ENCODE data around the gene TECPR2.

Gene TECPR2

GRCh38 chr14:102387086-102387485 is 24.3 kb downstream of the TECPR2 start:
- no peak for DNase-seq

GRCh38 chr14:102389246-102389645 is 26.5 kb downstream of the TECPR2 start:
- DNase-seq: no peak

GRCh38 chr14:102390064-102390855 is 27.5 kb downstream of the TECPR2 start:
- no peak for DNase-seq

DNA sequence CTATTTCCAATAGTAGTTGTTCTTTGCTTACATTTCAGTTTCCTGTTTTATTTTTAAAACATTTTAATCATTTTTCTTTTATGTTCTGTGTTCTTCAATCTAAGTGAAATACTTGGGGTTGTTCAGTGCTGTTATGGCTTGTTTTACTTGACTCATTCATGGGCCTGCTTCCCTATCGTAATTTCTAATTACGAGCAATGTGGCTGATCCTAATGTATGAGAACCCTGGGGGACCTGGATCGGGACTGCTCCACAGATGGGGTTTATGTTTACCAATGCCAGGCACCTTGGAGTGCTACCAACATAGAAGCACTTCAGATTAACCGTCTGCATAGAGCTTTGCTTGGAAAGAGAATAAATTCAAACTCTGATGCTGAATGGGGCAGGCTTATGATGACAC is 29.8 kb downstream of the TECPR2 start:
- DNase-seq: no peak

- DNase-seq: no peak
These were observed 32.1 kb downstream of the TECPR2 start for GRCh38 chr14:102394717-102395375.

DNA sequence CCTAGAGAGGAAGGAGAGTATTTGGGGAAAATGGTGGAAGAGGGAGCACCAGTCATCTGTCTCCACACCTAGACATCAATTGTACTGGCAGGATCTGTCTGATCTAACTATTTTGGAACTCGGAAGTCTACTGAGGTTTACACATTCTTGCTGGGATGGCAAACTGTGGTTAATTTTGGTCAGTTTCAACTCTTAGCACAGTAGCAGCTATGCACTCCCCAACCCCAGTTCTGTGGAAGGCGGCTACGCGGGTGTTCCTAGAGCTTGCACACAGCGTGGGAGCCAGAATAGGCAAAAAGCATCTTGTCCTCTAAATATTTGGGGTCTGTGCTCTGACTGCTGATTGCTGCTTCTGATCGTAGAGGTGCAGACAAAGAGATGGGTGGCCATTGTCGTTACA is 33.8 kb downstream of the TECPR2 start:
- DNase-seq: no peak

GRCh38 chr14:102403028-102403427 is 40.3 kb downstream of the TECPR2 start:
- no peak for DNase-seq

DNA sequence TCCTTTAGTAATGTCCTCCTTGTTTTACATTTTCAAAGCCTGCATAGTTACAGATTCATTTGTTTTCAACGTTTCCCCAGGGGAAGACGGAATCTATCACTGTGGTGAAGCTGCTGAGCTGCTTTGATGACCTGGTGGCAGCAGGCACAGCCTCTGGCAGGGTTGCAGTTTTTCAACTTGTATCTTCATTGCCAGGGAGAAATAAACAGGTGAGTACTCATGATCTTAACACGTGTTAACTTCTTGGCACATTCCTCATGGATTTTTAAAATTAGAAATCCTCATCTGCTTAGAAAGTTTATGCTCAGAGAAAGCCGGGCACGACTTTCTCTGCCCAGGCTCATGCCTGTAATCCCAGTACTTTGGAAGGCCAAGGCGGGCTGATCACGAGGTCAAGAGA is 44.5 kb downstream of the TECPR2 start:
- DNase-seq: no peak

DNA sequence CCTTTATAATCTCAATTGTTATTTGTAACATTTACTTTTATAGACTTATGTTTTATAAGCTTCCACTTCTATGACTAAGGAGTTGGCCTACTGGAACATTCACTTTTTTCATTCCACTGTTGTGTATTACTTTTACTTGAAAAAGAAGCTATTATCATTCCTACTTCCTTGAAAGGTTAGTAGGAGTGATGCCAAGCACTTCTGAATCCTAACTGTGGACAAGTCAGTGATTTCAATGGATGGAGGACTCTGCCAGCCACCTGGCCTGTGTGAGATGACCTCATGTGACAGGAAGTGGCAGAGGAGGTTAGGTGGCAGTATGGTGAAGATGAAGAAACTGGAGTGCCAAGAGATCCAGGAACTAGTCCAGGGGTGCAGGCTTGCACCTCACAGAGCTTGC is 46.0 kb downstream of the TECPR2 start:
- no peak for DNase-seq

DNA sequence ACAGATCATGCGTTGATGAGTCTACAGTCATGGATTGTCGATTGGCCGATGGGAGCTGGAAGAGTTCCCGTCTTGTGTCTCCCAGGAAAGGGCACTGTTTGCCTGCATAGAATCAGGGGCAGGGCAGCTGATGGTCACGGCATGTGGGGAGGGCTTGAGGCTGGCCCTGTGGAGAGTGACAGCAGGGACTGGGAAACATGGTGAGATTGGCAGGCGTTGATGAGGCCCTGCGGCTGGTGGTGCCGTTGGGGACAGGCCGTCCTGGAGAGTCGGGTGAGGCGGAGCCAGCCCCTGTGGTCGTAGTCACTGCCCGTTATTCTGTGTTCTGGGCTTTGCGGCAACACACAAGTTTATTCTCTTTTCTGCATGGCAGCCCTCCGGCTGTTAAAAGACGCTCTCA is 52.9 kb downstream of the TECPR2 start:
- no peak for DNase-seq

- DNase-seq: no peak
These were observed 54.3 kb downstream of the TECPR2 start for GRCh38 chr14:102417001-102417431.

- no peak for DNase-seq
These were observed 54.9 kb downstream of the TECPR2 start for GRCh38 chr14:102417646-102418045.

DNA sequence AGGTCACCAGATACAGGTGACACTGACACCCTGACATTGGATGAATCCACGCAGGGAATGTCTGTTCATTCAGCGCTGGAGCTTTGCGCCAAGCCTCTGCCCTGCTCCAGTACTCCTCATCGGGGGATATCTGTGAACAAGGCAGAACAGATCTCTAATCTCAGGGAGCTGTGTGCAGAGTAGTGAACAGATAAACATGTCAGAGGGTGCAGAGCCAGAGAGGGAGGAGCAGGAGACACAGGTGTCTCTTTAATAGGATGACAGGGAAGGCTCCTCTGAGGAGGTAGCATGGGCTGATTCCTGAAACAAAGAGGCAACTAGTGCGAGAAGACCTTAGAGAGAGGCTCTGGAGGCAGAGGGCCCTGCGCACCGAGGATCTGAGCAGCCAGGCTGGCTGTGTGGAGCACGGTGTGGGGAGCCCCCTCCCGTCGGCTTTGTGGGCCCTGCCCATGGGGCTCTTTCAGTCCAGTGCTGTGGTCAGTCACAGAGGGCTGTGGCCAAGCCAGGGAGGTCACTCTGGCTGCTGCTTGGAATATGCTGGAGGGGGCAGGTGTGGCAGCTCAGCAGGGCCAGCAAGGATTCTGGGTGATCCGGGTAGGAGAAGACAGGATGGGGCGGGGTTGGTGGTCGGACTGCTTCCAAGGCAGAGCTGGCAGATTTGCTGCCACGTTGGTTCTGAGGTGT is 55.6 kb downstream of the TECPR2 start:
- no peak for DNase-seq

GRCh38 chr14:102418853-102419240 is 56.1 kb downstream of the TECPR2 start:
- DNase-seq: no peak

GRCh38 chr14:102419276-102419675 is 56.5 kb downstream of the TECPR2 start:
- DNase-seq: no peak

DNA sequence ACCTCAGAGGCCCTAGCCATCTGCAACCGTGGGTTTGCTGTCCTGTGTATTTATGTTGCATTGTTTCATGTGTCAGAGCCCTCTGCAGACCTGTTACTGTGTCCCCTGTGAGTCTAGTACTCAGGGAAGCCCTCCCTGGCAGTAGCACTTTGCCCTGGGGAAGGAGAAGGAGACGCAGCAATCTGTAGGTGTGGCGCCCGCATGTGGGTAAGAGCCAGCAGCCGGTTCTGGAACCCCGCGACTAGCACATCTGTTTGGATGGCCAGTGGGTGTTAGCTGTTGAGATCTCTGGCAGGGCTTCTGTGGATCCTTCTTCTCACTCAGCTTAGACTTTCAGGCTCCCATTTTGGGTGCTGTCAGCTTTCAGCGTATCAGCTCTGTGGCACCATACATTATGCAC is 57.0 kb downstream of the TECPR2 start:
- no peak for DNase-seq

- no peak for DNase-seq
These were observed 58.8 kb downstream of the TECPR2 start for GRCh38 chr14:102421411-102422057.

DNA sequence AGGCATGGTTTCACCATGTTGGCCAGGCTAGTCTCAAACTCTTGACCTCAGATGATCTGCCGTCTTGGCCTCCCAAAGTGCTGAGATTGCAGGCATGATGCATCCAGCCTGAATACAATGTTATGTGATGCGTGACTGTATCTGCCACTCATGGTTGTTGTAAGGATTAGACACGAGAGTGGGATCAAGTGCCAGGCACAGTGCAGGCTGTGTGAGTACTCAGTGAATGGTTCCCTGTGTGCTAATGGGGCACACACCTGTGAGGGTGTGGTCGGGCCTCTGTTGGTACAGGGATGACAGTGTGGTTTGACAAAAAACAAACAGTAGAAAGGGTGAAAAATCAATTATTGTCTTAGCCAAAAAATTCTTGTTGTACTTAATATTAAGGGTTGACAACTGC is 61.8 kb downstream of the TECPR2 start:
- DNase-seq: no peak

GRCh38 chr14:102424923-102425322 is 62.2 kb downstream of the TECPR2 start:
- DNase-seq: no peak

DNA sequence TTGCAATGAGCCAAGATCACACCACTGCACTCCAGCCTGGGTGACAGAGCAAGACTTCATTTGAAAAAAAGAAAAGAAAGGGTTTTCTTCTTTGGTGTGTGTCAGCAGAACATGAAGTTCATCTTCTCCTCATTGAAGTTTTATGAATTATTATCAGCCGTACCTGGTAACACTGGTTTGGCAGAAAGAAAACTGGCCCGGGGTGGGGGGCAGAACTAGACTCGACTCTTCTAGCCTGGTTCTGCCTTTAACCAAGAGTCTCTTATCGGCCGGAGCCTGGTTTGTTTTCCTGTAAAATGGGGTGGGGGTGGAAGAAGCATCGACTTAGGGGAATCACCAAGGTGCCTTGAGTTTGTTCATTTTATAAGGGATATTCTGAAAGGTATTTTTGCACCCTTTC is 64.1 kb downstream of the TECPR2 start:
- DNase-seq: no peak

DNA sequence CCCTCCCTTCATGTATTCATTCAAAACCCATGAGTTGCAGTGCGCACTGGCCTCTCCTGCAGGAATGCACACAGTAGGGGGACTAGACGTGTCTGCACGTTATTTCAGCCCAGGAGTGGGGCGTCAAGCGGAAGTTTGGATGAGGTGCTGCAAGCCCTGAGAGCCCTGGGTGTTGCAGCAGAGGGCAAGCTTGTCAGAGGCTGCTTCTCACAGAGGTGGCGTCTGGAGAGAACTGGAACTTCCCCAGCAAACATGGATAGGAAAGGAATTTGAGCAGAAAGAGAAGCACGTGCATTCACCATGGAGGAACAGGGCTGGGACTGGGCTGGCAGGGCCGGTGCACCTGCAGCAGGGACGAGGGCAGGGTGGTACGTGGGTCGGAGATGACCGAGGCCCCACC is 64.9 kb downstream of the TECPR2 start:
- no peak for DNase-seq

- DNase-seq: no peak
These were observed 67.6 kb downstream of the TECPR2 start for GRCh38 chr14:102430212-102430908.

GRCh38 chr14:102431751-102432150 is 69.0 kb downstream of the TECPR2 start:
- no peak for DNase-seq
